LNCAP (cell line): ENCODE results near the gene MPP7.

Experiments used
- TF ChIP-seq, protein P1 (sequence below): fragments of 450-650 bp; IDR thresholded peaks from 2 replicates; pipeline ENCODE4 v1.5.1; 2017; ENCODE audit warnings: mild to moderate bottlenecking

Gene MPP7

DNA sequence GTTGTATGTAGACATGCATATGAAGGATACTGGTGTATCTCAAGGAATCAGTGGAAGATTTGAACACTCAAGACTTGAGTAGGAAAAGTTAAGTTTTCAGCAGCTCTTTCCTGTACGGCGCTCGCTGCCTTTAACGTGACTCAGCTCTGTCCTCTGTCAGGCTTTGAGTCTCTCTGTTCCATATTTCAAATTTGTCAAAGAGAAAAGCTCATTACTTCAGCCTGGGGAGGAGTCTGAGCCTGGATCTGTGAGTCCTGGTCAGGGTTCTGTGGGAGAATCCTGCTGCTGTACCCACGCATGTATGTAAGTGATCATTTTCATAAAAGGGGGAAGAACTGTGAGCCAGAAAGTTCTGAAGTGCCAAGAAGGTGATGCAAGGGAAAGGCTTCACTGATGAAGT lies 13.8 kb upstream of the MPP7 start:
- TF ChIP-seq, protein P1, sequence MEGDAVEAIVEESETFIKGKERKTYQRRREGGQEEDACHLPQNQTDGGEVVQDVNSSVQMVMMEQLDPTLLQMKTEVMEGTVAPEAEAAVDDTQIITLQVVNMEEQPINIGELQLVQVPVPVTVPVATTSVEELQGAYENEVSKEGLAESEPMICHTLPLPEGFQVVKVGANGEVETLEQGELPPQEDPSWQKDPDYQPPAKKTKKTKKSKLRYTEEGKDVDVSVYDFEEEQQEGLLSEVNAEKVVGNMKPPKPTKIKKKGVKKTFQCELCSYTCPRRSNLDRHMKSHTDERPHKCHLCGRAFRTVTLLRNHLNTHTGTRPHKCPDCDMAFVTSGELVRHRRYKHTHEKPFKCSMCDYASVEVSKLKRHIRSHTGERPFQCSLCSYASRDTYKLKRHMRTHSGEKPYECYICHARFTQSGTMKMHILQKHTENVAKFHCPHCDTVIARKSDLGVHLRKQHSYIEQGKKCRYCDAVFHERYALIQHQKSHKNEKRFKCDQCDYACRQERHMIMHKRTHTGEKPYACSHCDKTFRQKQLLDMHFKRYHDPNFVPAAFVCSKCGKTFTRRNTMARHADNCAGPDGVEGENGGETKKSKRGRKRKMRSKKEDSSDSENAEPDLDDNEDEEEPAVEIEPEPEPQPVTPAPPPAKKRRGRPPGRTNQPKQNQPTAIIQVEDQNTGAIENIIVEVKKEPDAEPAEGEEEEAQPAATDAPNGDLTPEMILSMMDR, result no peak

- TF ChIP-seq, protein P1, result no peak
These were observed 12.3 kb upstream of the MPP7 start for GRCh38 chr10:28315140-28315539.

- TF ChIP-seq, protein P1, result no peak
These were observed 11.3 kb upstream of the MPP7 start for GRCh38 chr10:28314211-28314610.

- TF ChIP-seq, protein P1, result no peak
These were observed 9.7 kb upstream of the MPP7 start for GRCh38 chr10:28312572-28312971.

GRCh38 chr10:28311104-28311503 lies 8.2 kb upstream of the MPP7 start:
- TF ChIP-seq, protein P1, result no peak

- TF ChIP-seq, protein P1, result no peak
These were observed 4.4 kb upstream of the MPP7 start for GRCh38 chr10:28307267-28307666.

GRCh38 chr10:28305553-28305952 lies 2.7 kb upstream of the MPP7 start:
- TF ChIP-seq, protein P1, result no peak

GRCh38 chr10:28304032-28304571 lies 1.2 kb upstream of the MPP7 start:
- TF ChIP-seq, protein P1, result no peak
